Left lung (tissue), 10 donors: ENCODE results near the gene TSPAN14. TPM values are rescaled to one million over a fixed set of nuclear protein-coding genes. Genes with fewer than 3 reads are reported as not detected.

Source experiments
- ATAC-seq: fragments of 200-7000 bp; cut with Tn5 transposase; one replicate; pipeline ENCODE4 v1.9.1; 2020; ENCODE audit warnings: moderate library complexity
- DNase-seq, 4 donors: peaks; one replicate each; pipeline ENCODE4 v3.0.0-alpha.2; 2013 to 2020
- H3K27ac ChIP-seq, 2 donors: fragments of 200-600 bp; sonication (generic) in 1 of 2; one replicate each; pipeline versions ENCODE4 v1.5.0 to v1.8.0; 2020 to 2021
- H3K27me3 ChIP-seq, 2 donors: fragments of 200-600 bp; sonication (generic) in 1 of 2; one replicate each; pipeline versions ENCODE4 v1.5.0 to v1.8.0; 2020 to 2021
- H3K36me3 ChIP-seq, 2 donors: fragments of 200-600 bp; sonication (generic) in 1 of 2; one replicate each; pipeline versions ENCODE4 v1.5.0 to v1.8.0; 2020 to 2021
- H3K4me1 ChIP-seq, 2 donors: fragments of 200-600 bp; one replicate each; pipeline ENCODE4 v1.8.0; 2021
- H3K4me3 ChIP-seq, 2 donors: fragments of 200-600 bp; sonication (generic) in 1 of 2; one replicate each; pipeline versions ENCODE4 v1.5.0 to v1.8.0; 2020 to 2021; ENCODE audit warnings: mild to moderate bottlenecking in 1 of 2
- H3K9me3 ChIP-seq, 2 donors: fragments of 200-600 bp; sonication (generic) in 1 of 2; one replicate each; pipeline versions ENCODE4 v1.5.0 to v1.8.0; 2020 to 2021
- intact Hi-C, 2 donors: fragments of 100-400 bp; cut with DNase I; formaldehyde crosslinking; loops; one replicate each; pipeline versions ENCODE4 v1.11.2 to v1.14.2; 2022
- polyA plus RNA-seq, 6 donors: library from polyadenylated mRNA; unstranded; fragments of 120-200 nt; gene quantifications; one replicate each; pipeline ENCODE4 v1.2.1, GENCODE V29; 2013; ENCODE audit not compliant: insufficient read length in 6 of 6
- total RNA-seq, 2 donors: library from RNA; stranded (reverse); fragmentation: NEBNext Ultra II Directional; extraction: Animal tissue kit (Norgen Biotek cat#: 25700); gene quantifications; one replicate each; pipeline ENCODE4 v1.2.1, GENCODE V29; 2021
- TF ChIP-seq, protein P1 (sequence below), 2 donors: fragments of 200-600 bp; sonication (generic) in 1 of 2; IDR thresholded peaks; one replicate each; pipeline versions ENCODE4 v1.5.0 to v1.8.0; 2021; ENCODE audit warnings: antibody characterized with exemption in 2 of 2
- donor health status: DM: no; HTN: yes; CAD: no.
- donor health status: DM: no; HTN: no; CAD: no.

TSPAN14 gene
- total and polyA plus RNA-seq, 8 donors = 76.4 to 158 (median 85.9) TPM

GRCh38 chr10:80580638-80581468, 126.7 kb downstream of the TSPAN14 start:
- DNase-seq = no peak
- peaks cover 0 to 18% of the 10 kb centered on the region in 2 donors for H3K4me1 ChIP-seq
- H3K27me3 ChIP-seq = no peaks in the 10 kb centered on the region
- TF ChIP-seq, protein P1, sequence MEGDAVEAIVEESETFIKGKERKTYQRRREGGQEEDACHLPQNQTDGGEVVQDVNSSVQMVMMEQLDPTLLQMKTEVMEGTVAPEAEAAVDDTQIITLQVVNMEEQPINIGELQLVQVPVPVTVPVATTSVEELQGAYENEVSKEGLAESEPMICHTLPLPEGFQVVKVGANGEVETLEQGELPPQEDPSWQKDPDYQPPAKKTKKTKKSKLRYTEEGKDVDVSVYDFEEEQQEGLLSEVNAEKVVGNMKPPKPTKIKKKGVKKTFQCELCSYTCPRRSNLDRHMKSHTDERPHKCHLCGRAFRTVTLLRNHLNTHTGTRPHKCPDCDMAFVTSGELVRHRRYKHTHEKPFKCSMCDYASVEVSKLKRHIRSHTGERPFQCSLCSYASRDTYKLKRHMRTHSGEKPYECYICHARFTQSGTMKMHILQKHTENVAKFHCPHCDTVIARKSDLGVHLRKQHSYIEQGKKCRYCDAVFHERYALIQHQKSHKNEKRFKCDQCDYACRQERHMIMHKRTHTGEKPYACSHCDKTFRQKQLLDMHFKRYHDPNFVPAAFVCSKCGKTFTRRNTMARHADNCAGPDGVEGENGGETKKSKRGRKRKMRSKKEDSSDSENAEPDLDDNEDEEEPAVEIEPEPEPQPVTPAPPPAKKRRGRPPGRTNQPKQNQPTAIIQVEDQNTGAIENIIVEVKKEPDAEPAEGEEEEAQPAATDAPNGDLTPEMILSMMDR (IDR thresholded peaks at IDR 0.05) = no peak
- H3K27ac ChIP-seq = peak overlapping the region in 1 of 2 donors; percentile 65
- no peak overlapping the region for H3K4me3 ChIP-seq
- H3K36me3 ChIP-seq = no peaks in the 10 kb centered on the region
- H3K9me3 ChIP-seq = peaks cover 0 to 7% of the 10 kb centered on the region in 2 donors
- peak; percentile 80 for ATAC-seq
- intact Hi-C loops = no loop called here

DNA sequence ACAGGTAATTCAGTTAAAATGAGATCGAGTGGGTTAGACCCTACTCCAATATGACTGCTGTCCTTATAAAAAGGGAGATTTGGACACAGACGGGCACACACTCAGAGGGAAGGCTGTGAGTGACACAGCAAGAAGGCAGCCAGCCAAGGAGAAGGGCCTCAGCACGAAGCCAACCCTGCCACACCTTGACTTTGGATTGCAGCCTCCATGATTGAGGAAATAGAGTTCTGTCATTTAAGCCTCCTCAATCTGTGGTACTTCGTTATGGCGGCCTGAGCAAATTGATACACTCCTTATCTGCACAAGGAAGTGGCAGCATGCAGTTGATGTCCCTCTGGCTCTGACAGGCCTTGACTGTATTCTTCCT, 127.3 kb downstream of the TSPAN14 start:
- Histone ChIP-seq H3K4me1 (peaks cover 0 to 18% of the 10 kb centered on the region in 2 donors), H3K9me3 (peaks cover 0 to 6% of the 10 kb centered on the region in 2 donors), H3K27me3 (no peaks in the 10 kb centered on the region), H3K27ac (peak overlapping the region in 1 of 2 donors; percentile 65), H3K4me3 (no peak overlapping the region), H3K36me3 (no peaks in the 10 kb centered on the region)
- intact Hi-C loops = no loop called here
- ATAC-seq (peak; percentile 58), DNase-seq (no peak)
- TF ChIP-seq, protein P1 (IDR thresholded peaks at IDR 0.05) = no peak

DNA sequence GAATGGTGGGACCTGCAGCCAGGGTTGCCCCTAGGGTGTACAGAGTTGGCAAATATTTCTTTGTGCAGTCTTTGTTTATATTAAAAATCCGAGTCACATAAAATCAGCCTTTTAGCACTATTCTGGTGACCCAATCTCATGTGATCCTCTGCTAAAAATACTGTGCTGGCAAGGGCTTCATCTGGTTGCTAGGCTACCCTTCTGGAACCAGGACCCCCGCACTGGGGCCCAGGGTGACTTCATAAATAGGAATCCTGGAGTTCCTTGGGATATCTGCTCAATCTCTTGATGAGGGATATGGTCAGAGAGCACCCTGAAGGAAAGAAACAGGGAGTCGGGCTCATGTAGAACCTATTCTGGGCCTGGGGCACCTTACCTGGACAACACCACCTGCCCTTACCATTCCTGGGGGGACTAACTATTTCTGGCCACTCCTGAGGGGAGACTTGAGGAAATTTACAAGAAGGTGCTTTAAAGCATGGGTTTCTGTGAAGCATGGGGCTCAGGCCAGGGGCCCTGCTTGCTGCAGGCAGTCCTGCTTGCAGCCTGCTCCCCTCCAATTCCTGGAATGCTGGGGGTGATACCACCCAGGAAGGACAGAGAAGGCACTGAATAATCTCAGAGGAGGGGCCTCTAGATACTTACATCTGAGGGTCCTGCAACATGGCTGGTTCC, 128.3 kb downstream of the TSPAN14 start:
- Histone ChIP-seq H3K4me3 (no peak overlapping the region), H3K9me3 (no peaks in the 10 kb centered on the region), H3K36me3 (no peaks in the 10 kb centered on the region), H3K4me1 (peaks cover 0 to 18% of the 10 kb centered on the region in 2 donors), H3K27ac (no peak overlapping the region), H3K27me3 (no peaks in the 10 kb centered on the region)
- ATAC-seq (no peak), DNase-seq (peak in 1 of 4 donors; percentile 26)
- intact Hi-C loops = no loop called here
- TF ChIP-seq, protein P1 (IDR thresholded peaks at IDR 0.05) = no peak

Other genes with a start within 250 kb of the TSPAN14 start
- 100 to 1,000 TPM; 281 to 298 TPM for gene ANXA11, start 248.8 kb upstream of the TSPAN14 start, total RNA-seq
- 100 to 1,000 TPM in 3 of 6 donors, 10 to 100 TPM in 3; 90.9 to 106 (median 97.7) TPM for gene ANXA11, start 248.8 kb upstream of the TSPAN14 start, polyA plus RNA-seq
- gene MAT1A, start 164.7 kb upstream of the TSPAN14 start, total RNA-seq = under 1 TPM; 0.38 to 0.76 TPM
- under 1 TPM; 0.33 to 0.78 (median 0.51) TPM for gene MAT1A, start 164.7 kb upstream of the TSPAN14 start, polyA plus RNA-seq
- under 1 TPM in 1 of 2 donors, not detected in 1; 0.50 TPM for gene DYDC1, start 97.6 kb upstream of the TSPAN14 start, total RNA-seq
- 1 to 10 TPM in 1 of 6 donors, under 1 TPM in 5; 0.22 to 1.6 (median 0.64) TPM for gene DYDC1, start 97.6 kb upstream of the TSPAN14 start, polyA plus RNA-seq
- 1 to 10 TPM in 1 of 2 donors, not detected in 1; 3.0 TPM for gene DYDC2, start 97.5 kb upstream of the TSPAN14 start, total RNA-seq
- 1 to 10 TPM in 5 of 6 donors, under 1 TPM in 1; 0.64 to 4.2 (median 2.9) TPM for gene DYDC2, start 97.5 kb upstream of the TSPAN14 start, polyA plus RNA-seq
- gene PRXL2A, start 45.8 kb upstream of the TSPAN14 start, total RNA-seq = 10 to 100 TPM; 46.2 to 50.1 TPM
- 10 to 100 TPM; 74.5 to 96.9 (median 91.9) TPM for gene PRXL2A, start 45.8 kb upstream of the TSPAN14 start, polyA plus RNA-seq
- gene SH2D4B, start 83.6 kb downstream of the TSPAN14 start, total RNA-seq = under 1 TPM; 0.23 to 0.37 TPM
- under 1 TPM; 0.09 to 0.27 (median 0.17) TPM for gene SH2D4B, start 83.6 kb downstream of the TSPAN14 start, polyA plus RNA-seq